HG02623 (cell line): ENCODE results near the gene BASP1.
"Not testable (repeated sequence)": the region's sequence is repeated elsewhere in the genome, so short reads cannot be mapped to it uniquely, and the experiment has no call there.

Source experiments
- ATAC-seq: cut with Tn5 transposase; IDR thresholded peaks from one replicate; pipeline ENCODE4 v1.9.1; 2021; ENCODE audit warnings: moderate library complexity; ENCODE audit not compliant: unreplicated experiment

The BASP1 gene

DNA sequence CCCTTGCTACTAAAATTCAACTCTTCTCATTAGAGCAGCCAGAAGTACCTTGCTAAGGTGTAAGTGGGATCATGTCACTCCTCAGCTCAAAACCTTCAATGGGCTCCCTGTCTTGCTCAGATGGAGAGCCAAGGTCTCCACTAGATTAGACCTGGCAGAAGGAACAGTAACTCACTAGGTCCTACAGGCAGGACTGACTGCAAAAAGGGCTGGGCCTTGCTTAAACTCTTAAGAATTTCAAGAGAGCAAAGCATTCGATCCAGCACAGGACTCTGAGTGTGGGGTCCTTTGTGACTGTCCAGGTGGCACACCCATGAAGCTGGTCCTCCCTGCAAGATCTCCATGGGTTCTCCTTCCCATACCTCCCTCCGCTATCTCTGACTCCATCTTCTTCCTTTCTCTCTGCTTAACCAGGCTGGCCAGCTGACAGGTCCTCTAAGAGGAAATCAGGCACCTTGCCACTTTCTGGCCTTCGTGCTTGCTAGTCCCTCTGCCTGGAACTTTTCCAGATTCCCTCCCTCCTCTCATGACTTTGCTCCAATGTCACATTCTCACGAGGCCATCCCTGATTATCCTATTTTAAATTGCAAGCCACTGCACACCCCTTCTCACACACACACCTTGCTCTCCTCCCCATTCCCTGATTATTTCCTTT is 70.2 kb downstream of the BASP1 start:
- ATAC-seq = no peak

DNA sequence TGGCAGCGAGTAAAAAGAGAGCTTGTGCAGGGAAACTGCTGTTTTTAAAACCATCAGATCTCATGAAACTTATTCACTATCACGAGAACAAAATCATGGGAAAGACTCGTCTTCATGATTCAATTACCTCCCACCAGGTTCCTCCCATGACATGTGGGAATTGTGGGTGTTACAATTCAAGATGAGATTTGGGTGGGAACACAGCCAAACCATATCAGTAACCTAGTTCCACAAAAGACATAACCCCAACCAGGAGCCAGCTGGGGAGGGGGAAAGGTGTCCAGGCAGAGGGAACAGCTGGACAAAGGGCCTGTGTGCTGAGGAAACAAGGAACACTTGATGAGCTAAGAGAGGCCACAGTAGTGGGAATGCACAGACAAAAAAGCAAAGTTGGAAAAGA is 71.1 kb downstream of the BASP1 start:
- no peak for ATAC-seq

- no peak for ATAC-seq
These were observed 72.5 kb downstream of the BASP1 start for GRCh38 chr5:17289681-17290539.

DNA sequence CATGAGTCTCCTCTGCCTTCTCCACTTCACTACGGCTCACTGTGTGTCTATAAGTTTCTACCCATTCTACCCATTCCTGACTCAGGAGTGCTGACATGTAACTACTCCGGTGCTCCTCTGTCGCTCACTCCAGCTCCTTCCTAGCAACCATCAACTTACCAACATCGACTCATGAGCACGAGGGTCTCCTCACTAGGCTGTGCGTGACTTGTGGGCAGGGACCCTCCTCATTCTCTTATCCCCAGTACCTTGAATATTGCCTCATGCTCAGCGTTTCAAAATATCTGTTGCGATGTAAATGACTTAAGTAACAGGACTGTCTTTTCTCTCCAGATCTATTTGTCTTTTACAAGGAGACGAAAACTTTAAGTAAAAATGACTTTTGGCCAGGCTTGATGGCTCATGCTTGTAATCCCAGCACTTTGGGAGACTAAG is 73.1 kb downstream of the BASP1 start:
- no peak for ATAC-seq

DNA sequence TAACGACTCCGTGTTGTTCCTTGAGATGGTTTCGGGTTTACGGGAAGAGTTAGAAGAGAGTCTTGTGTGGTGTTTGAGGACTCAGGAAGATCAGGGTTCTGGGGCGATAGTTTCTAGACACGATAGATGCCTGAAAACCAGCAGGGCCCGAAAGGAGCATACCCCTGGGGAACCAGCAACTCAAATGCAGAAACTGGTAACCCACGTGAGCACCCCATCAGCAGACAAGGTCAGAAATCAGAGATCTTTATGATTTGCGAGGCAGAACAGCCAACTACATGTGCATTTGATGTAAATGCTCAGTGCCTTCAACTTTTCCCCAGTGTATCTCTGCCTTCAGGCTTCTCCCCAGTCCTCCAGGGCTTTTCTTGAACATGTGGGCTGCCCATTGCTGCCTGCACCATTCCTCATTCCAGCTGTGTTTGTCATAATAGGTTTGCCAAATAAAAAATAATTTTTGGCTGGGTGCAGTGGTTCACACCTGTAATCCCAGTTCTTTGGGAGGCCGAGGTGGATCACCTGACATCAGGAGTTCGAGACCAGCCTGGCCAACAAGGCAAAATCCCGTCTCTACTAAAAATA is 75.1 kb downstream of the BASP1 start:
- ATAC-seq = no peak

DNA sequence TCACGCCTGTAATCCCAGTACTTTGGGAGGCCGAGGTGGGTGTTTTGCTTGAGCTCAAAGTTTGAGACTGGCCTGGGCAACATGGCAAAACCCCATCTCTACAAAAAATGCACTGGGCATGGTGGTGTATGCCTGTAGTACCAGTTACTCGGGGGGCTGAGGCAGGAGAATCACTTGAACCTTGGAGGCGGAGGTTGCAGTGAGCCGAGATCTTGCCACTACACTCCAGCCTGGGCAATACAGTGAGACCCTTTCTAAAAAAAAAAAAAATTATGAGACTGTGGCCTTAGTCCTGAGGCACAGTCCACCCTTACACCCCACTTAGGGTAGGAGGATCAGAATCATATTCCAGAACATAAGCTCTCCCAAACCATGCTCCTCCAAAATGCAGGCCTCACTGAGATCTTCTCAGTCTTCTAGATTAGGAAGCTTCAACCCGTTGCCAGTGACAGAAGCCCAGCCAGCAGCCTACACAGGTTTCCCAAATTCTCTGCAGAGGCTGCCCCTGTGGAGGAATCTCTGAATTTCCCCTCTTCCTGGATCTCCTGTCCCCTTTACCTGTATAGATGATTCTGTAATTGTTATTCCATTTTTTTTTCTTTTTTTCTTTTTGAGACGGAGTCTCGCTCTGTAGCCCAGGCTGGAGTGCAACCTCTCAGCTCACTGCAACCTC is 77.3 kb downstream of the BASP1 start:
- no peak for ATAC-seq

DNA sequence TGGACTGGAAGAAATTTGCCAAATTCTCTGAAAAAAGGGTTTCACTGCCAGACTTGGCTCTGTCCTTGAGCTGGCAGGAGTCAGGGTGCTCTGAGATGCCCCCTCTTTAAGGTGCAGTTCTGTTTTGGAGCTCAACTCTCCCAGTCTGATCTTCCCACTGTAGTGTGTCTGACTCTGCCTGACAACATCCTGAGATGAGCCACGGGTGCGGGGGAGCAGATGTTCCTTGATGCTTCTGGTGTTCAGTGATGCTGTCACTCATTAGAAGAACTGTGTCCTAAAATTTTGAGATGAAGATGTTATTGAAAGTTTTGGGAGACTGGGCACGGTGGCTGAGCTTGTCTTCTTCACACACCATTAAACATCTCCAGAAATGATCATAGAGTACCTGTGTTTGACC is 78.2 kb downstream of the BASP1 start:
- no peak for ATAC-seq

- no peak for ATAC-seq
These were observed 84.7 kb downstream of the BASP1 start for GRCh38 chr5:17302106-17302505.

DNA sequence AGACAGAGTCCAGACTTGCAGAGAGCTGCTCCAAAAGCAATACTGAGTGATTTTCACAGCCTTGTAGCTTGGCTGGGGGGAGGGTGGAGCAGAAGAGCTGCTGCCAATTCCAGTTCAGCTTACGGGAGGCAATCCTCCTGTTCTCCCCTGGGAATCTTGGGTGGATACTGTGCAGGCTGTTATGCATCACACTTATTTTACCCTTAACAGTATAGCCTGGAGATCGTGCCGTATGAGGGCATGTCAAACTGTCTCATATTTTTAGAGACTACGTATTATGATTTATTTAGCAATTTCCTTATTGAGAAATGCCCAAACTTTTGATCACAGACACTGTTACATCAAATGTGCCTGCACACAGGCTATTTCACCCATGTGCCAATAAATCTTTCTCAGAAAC is 85.2 kb downstream of the BASP1 start:
- no peak for ATAC-seq

- no peak for ATAC-seq
These were observed 86.9 kb downstream of the BASP1 start for GRCh38 chr5:17304282-17304681.

DNA sequence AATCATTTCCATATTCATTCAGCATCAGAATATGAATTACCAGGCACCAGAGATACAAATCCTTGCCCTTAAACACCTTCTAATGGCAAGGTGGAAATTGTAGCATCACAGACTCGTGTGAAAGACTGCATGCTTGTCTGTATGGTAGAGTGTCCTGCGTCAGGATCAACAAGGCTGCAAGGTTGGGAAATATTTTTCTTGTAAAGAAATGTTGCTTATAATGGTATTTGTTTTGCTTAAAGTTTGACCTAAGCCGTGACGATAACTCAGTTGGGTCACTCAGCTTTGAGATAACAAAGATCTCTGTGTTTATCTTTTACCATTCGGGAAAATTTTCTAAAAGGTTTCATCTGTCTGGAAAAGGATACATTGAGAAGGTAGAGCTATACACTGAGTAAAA is 87.6 kb downstream of the BASP1 start:
- ATAC-seq = no peak

GRCh38 chr5:17305964-17306725 is 88.7 kb downstream of the BASP1 start:
- ATAC-seq = no peak

DNA sequence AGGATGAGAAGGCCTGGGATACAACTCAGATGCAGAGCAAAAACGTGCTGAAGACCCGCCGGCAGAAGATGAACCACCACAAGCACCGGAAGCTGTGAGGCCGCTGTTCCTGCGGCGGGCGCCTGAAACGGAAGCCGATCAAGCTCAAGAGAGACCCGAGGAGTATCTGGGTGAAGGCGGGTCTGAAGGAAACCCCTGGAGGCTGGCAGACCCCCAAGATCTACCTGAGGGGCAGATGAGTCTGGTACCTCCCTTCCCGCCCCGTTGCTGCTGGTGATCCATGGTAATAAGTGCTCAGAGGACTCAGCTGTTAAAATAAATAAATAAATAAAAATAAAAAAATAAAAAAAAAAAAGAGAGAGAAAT is 89.3 kb downstream of the BASP1 start:
- ATAC-seq = no peak

GRCh38 chr5:17307440-17307839 is 90.0 kb downstream of the BASP1 start:
- ATAC-seq = not testable (repeated sequence)

DNA sequence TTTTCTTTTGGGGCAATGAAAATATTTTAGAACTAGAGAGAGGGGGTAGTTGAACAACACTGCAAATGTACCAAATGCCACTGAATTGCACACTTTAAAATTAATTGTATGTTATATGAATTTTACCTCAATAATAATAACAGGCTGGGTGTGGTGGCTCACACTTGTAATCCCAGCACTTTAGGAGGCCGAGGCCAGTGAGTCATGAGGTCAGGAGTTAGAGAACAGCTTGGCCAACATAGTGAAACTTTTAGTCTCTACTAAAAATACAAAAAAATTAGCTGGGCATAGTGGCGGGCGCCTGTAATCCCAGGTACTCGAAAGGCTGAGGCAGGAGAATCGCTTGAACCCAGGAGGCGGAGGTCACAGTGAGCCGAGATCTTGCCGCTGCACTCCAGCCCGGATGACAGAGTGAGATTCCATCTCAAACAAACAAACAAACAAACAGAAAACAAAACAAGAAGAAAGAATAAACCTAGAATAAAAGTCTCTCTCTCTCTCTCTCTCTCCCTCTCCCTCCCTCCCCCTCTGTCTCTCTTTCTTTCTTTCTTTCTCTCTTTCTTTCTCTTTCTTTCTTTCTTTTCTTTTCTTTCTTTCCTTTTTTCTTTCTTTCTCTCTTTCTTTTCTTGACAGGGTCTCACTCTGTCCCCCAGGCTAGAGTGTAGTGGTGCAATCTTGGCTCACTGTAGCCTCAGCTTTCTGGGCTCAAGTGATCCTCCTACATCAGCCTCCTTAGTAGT is 91.1 kb downstream of the BASP1 start:
- ATAC-seq = no peak

- ATAC-seq = no peak
These were observed 92.0 kb downstream of the BASP1 start for GRCh38 chr5:17309462-17309861.

DNA sequence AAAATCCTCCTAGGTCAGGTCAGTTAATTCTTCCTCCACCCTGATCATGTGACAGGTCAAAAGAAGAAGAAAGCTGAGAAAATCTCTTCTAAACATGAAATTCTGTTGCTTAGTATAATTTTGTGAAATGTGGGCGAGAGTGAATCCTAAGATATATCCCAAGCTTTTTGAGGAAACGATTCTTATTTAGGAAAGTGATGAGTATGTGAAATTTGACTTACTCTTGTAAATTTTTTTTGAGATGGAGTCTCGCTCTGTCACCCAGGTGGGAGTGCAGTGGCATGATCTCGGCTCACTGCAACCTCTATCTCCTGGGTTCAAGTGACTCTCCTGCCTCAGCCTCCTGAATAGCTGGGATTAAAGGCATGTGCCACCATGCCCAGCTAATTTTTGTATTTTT is 93.1 kb downstream of the BASP1 start:
- not testable (repeated sequence) for ATAC-seq

DNA sequence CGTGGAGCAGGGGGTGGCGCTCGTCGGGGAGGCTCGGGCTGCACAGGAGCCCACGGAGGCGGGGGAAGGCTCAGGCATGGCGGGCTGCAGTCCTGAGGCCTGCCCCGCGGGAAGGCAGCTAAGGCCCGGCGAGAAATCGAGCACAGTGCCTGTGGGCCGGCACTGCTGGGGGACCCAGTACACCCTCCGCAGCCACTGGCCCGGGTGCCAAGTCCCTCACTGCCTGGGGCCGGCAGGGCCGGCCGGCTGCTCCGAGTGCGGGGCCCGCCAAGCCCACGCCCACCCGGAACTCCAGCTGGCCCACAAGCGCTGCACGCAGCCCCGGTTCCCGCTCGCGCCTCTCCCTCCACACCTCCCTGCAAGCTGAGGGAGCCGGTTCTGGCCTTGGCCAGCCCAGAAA is 94.4 kb downstream of the BASP1 start:
- ATAC-seq = not testable (repeated sequence)

DNA sequence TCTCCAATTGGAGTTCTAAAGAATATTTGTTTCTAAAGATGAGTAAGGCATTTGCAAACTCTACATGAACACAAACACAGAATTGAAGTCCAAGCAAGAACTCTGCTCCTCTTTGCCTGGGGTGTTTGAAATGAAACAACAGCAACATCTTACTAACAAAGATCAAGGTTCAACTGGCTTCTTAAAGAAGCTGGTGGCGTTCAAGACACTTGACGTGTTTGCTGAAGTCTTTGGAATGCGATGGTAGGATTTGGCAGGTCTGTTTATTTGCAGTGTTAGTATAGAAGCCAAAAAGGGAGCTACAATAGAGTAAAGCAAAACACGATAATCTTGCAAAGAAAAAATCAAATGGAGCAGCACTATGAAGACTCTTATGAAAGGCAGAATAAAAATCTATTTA is 94.9 kb downstream of the BASP1 start:
- no peak for ATAC-seq

- no peak for ATAC-seq
These were observed 97.6 kb downstream of the BASP1 start for GRCh38 chr5:17314907-17315471.
